GM15510 (cell line): Measurements from ENCODE around the gene CCDC120.

Experiments used
- POLR2A ChIP-seq: IDR thresholded peaks from 3 replicates; pipeline ENCODE4 v1.6.1; 2011; ENCODE audit warnings: borderline replicate concordance; ENCODE audit not compliant: insufficient read length; ENCODE audit errors: extremely low read depth

The CCDC120 gene

DNA sequence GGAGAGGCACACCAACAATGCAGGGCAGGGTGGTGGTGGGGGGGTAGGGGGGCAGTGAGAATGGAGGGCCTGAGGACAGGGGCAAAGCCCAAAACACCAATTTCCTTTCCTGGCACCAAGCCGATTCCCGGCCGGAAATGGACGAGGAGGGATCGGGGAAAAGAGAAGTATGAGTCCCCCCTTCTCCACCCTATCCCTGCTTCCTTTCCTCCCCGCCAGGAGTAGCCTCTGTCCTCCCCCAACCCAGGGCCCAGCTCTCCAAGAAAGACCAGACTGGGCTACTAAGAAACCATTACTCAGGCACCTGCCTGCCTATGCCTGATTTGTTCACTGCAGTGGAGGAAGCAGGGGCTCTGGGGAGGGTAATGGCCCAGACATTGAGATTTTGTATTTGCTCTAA, 402 bp downstream of the CCDC120 start:
- TF ChIP-seq POLR2A, result no peak

- TF ChIP-seq POLR2A, result no peak
These were observed 884 bp downstream of the CCDC120 start for GRCh38 chrX:49059681-49060085.

- TF ChIP-seq POLR2A, result no peak
These were observed 2.1 kb downstream of the CCDC120 start for GRCh38 chrX:49060914-49061313.

DNA sequence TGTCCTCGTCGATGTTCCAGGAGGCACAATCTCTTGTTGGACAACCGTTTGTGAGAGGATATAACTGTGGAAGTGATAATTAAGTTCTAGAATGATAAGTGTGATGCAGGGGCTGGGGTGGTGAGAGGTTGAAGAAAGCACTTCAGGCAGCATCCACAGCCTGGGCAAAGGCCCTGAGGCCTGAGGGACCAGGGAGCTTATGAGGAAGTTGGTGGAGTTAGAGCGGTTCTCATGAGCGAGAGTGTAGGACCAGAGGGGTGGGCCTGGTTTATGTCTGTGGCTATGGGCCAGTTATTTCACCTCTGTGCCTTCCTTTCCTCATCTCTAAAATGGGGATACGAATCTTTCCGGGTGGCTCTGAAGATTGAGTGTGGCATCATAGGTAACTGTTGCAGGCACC, 2.7 kb downstream of the CCDC120 start:
- TF ChIP-seq POLR2A, result no peak

GRCh38 chrX:49061916-49062315, 3.1 kb downstream of the CCDC120 start:
- TF ChIP-seq POLR2A, result no peak

- TF ChIP-seq POLR2A, result no peak
These were observed 4.9 kb downstream of the CCDC120 start for GRCh38 chrX:49063715-49064114.

DNA sequence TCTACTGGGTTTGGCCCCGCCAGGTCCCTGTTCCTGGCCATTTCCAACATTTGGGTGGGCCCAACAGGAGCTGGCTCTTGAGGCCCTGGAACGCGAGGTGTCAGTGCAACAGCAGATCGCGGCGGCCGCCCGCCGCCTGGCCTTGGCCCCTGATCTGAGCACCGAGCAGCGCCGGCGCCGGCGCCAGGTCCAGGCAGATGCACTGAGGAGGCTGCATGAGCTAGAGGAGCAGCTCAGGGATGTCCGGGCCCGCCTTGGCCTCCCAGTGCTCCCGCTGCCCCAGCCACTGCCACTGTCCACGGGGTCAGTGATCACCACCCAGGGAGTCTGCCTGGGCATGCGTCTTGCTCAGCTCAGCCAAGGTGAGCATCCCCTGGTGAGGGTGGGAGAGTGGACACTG, 5.5 kb downstream of the CCDC120 start:
- no peak for TF ChIP-seq POLR2A

DNA sequence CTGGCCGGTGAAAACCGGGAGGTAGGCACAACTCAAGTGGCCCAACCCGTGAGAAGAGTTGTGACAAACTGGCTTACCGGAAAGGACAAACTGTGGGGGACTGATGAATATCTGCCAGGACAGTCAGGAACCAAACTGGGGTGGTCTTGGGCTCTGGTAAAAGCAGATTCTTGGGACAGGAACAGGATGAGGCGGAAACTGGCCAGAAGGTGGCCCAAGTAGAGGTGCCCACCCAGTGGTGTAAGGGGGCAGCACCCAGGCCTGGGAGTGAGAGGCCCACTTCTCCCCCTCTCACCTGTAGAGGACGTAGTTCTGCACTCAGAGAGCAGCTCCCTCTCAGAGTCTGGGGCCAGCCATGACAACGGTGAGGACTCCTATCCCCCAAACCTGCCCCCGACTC, 5.9 kb downstream of the CCDC120 start:
- no peak for TF ChIP-seq POLR2A

- no peak for TF ChIP-seq POLR2A
These were observed 7.5 kb downstream of the CCDC120 start for GRCh38 chrX:49066278-49066677.

DNA sequence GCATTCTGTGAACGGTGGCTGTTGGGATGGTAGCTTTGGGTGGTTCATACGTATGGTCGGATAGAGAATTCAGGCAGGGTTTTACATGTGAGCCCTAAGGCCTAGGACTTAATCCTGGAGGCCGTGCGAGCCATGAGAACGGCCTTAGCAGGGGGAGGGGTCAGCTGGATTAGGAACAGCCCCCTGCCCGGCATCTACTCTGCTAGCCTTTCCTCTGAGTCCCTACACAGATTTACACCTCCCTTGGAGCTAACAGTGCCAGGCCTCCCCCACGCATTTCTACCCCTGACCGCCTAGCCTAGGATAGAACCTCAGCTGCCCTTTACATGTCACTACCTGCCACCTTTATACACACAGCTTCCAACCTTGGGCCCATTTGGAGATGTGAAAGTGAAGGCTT, 7.9 kb downstream of the CCDC120 start:
- no peak for TF ChIP-seq POLR2A

GRCh38 chrX:49067285-49068120, 8.7 kb downstream of the CCDC120 start:
- no peak for TF ChIP-seq POLR2A

GRCh38 chrX:49069038-49069437, 10.2 kb downstream of the CCDC120 start:
- no peak for TF ChIP-seq POLR2A

DNA sequence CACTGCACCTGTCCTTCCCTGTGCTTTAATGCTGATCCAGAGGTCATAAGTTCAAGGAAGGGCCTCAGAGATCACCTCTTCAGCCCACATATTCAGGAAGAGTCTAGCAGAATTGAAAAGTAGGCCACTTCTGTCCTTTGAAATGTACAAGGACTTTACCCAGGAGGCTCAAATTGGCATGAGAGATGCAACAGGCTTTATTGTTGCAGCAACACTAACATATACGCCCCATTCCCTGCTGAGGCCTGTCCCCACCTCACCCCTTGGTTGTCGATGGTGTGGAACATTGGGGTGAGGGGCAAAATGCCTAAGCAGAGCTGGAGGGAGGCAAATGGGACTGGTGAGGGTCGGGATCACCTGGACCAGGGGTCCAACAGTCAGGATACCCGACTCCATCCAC, 12.2 kb downstream of the CCDC120 start:
- no peak for TF ChIP-seq POLR2A

- TF ChIP-seq POLR2A, result no peak
These were observed 13.3 kb downstream of the CCDC120 start for GRCh38 chrX:49071877-49072711.

DNA sequence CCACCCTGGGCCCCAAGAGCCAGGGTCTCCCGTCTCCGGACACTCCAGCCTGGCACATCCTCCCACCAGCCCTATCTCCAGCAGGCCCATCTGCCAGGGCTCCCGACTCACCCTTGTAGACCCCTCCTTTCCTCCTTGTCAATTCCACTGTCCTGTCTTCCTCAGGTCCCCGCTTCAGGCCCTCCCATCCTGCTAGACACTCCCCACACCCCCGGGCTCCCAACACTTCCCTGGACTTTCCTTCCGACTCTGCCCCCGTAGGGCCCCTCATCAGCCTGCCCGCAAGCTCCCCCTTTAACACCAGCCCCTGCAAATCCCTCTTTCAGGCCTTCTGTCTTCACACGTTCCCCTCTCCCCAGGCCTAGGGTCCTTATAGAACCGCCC, 13.9 kb downstream of the CCDC120 start:
- no peak for TF ChIP-seq POLR2A
